Kidney (tissue), 14 donors: ENCODE data around the gene CTSD. TPM values are rescaled to one million over a fixed set of nuclear protein-coding genes. Genes with fewer than 3 reads are reported as not detected.

Source experiments
- DNase-seq, 5 donors: peaks; one replicate each; pipeline ENCODE4 v3.0.0-alpha.2; 2013 to 2020
- FAIRE-seq: peaks from 2 replicates; lab custom pipeline; 2012; peaks lifted over from hg19 to GRCh38; lab: Jason Lieb, UNC
- H3K27ac ChIP-seq, 2 donors: one replicate each; pipeline ENCODE4 v1.7.0; 2013; ENCODE audit warnings: low read depth in 2 of 2, low read length in 2 of 2, inconsistent platforms in 1 of 2
- H3K27me3 ChIP-seq: one replicate; pipeline ENCODE4 v1.7.1; 2013; ENCODE audit warnings: low read length, inconsistent platforms; ENCODE audit not compliant: control insufficient read depth, insufficient read depth
- H3K36me3 ChIP-seq, 3 donors: one replicate each; pipeline versions ENCODE4 v1.7.0 to v1.7.1; 2013; ENCODE audit warnings: low read length in 3 of 3, control low read depth in 1 of 3, inconsistent platforms in 1 of 3; ENCODE audit not compliant: insufficient read depth in 3 of 3, control insufficient read depth in 2 of 3
- H3K4me1 ChIP-seq, 3 donors: one replicate each; pipeline versions ENCODE4 v1.7.0 to v1.7.1; 2013; ENCODE audit warnings: low read length in 3 of 3, inconsistent platforms in 1 of 3, low read depth in 1 of 3; ENCODE audit not compliant: control insufficient read depth in 2 of 3, insufficient read depth in 2 of 3
- H3K4me3 ChIP-seq, 3 donors: one replicate each; pipeline versions ENCODE4 v1.7.0 to v1.8.1; 2013; ENCODE audit warnings: low read length in 3 of 3, control low read depth in 1 of 3, inconsistent platforms in 1 of 3
- H3K9ac ChIP-seq, 3 donors: one replicate each; pipeline versions ENCODE4 v1.7.0 to v1.7.1; 2013; ENCODE audit warnings: low read length in 3 of 3, control low read depth in 1 of 3, inconsistent platforms in 1 of 3
- H3K9me3 ChIP-seq, 3 donors: one replicate each; pipeline versions ENCODE4 v1.7.0 to v1.7.1; 2013; ENCODE audit warnings: low read length in 3 of 3, control low read depth in 1 of 3, inconsistent platforms in 1 of 3; ENCODE audit not compliant: control insufficient read depth in 2 of 3, insufficient read depth in 1 of 3
- CTCF ChIP-seq: IDR thresholded peaks from 3 replicates; pipeline ENCODE4 v1.5.1; 2012; ENCODE audit warnings: mild to moderate bottlenecking, moderate library complexity, borderline replicate concordance; ENCODE audit not compliant: insufficient read depth; ENCODE audit errors: extremely low read depth
- intact Hi-C: fragments of 100-400 bp; cut with DNase I; formaldehyde crosslinking; loops from one replicate; pipeline ENCODE4 v1.11.1; 2022
- polyA plus RNA-seq: library from polyadenylated mRNA; stranded (reverse); fragments of 350-450 nt; fragmentation: Illumina TruSeq; extraction: RNeasy Lipid Tissue Mini Kit (QIAGEN cat#74804); gene quantifications from one replicate; pipeline ENCODE4 v1.2.3, GENCODE V29; 2014; ENCODE audit warnings: low read depth, low replicate concordance; ENCODE audit not compliant: insufficient read depth
- total RNA-seq: library from RNA; stranded (reverse); fragmentation: NEBNext Ultra II Directional; extraction: Animal tissue kit (Norgen Biotek cat#: 25700); gene quantifications from one replicate; pipeline ENCODE4 v1.2.1, GENCODE V29; 2021
- donor health status: control.
- donor health status: control.
- donor health status: control.
- donor health status: control.
- donor health status: control.
- donor health status: DM: yes; HTN: yes; CAD: no.
- donor health status: Normal renal cell carcinoma (clear cell type).

CTSD gene
- total and polyA plus RNA-seq, 2 donors from 2014 or later: 2,183 to 2,764 TPM

GRCh38 chr11:1765871-1766718 lies 2.4 kb upstream of the CTSD start:
- peaks cover 0 to 23% (median 15%) of the 10 kb centered on the region in 3 donors for H3K4me1 ChIP-seq
- H3K9me3 ChIP-seq: no peaks in the 10 kb centered on the region
- H3K36me3 ChIP-seq: peaks cover 0 to under 1% (median 0%) of the 10 kb centered on the region in 3 donors
- no peak overlapping the region for H3K27ac ChIP-seq
- no peaks in the 10 kb centered on the region for H3K27me3 ChIP-seq
- DNase-seq: peak in 1 of 5 donors; percentile 56
- H3K4me3 ChIP-seq: no peak overlapping the region
- TF ChIP-seq CTCF: no peak
- FAIRE-seq: no peak
- intact Hi-C loops: no loop called here
- H3K9ac ChIP-seq: no peak overlapping the region

- TF ChIP-seq CTCF: no peak
- Histone ChIP-seq H3K4me1 (peaks cover 0 to 50% (median 31%) of the 10 kb centered on the region in 3 donors), H3K4me3 (peak overlapping the region; percentile 26 to 77 (median 74)), H3K36me3 (peaks cover 0 to 8% (median 2%) of the 10 kb centered on the region in 3 donors), H3K27ac (peak overlapping the region; percentile 95 to 99), H3K9me3 (no peaks in the 10 kb centered on the region), H3K27me3 (no peaks in the 10 kb centered on the region), H3K9ac (peak overlapping the region in 2 of 3 donors; percentile 57 to 97)
- intact Hi-C loops: no loop called here
- DNase-seq (peak in 1 of 5 donors; percentile 80), FAIRE-seq (no peak)
These were observed 361 bp downstream of the CTSD start for GRCh38 chr11:1763336-1763795.

- DNase-seq (peak in 1 of 5 donors; percentile 86), FAIRE-seq (no peak)
- peak overlapping the region in 2 of 3 donors; percentile 57 to 97 for H3K9ac ChIP-seq
- H3K27ac ChIP-seq: peak overlapping the region; percentile 95 to 99
- no peaks in the 10 kb centered on the region for H3K9me3 ChIP-seq
- peaks cover 0 to 54% (median 31%) of the 10 kb centered on the region in 3 donors for H3K4me1 ChIP-seq
- no peaks in the 10 kb centered on the region for H3K27me3 ChIP-seq
- TF ChIP-seq CTCF: no peak
- intact Hi-C loops: no loop called here
- H3K36me3 ChIP-seq: peaks cover 0 to 10% (median 2%) of the 10 kb centered on the region in 3 donors
- peak overlapping the region; percentile 26 to 77 (median 74) for H3K4me3 ChIP-seq
These were observed 1.0 kb downstream of the CTSD start for GRCh38 chr11:1762537-1763302.
